CD4-positive, CD25-positive, alpha-beta regulatory T cell (primary cell): ENCODE data around the gene DYSF. TPM values are rescaled to one million over a fixed set of nuclear protein-coding genes. Genes with fewer than 3 reads are reported as not detected.

Experiments
- ATAC-seq, 2 donors: fragments of 150-1000 bp; cut with Tn5 transposase; one replicate each; pipeline ENCODE4 v1.10.0; 2021; ENCODE audit warnings: low read depth in 2 of 2, moderate number of reproducible peaks in 2 of 2, moderate library complexity in 1 of 2
- DNase-seq, 3 donors: peaks; one replicate each; pipeline versions ENCODE4 v3.0.0 to v3.0.0-alpha.2; 2012 to 2022; ENCODE audit warnings: mixed read lengths in 1 of 3
- H3K27ac ChIP-seq: one replicate; pipeline ENCODE4 v1.7.0; 2013; ENCODE audit warnings: mild to moderate bottlenecking, low read length; ENCODE audit not compliant: insufficient read depth, poor library complexity, severe bottlenecking
- H3K27me3 ChIP-seq: one replicate; pipeline ENCODE4 v1.7.0; 2013; ENCODE audit warnings: low read length; ENCODE audit not compliant: control insufficient read depth, insufficient read depth
- H3K36me3 ChIP-seq: one replicate; pipeline ENCODE4 v1.7.0; 2013; ENCODE audit warnings: mild to moderate bottlenecking, low read length, moderate library complexity; ENCODE audit not compliant: control insufficient read depth, insufficient read depth
- H3K4me1 ChIP-seq: 2 replicates; pipeline ENCODE4 v1.7.0; 2013; ENCODE audit warnings: mild to moderate bottlenecking, low read length; ENCODE audit not compliant: insufficient read depth, control insufficient read depth, poor library complexity, severe bottlenecking
- H3K4me3 ChIP-seq: one replicate; pipeline ENCODE4 v1.7.0; 2013; ENCODE audit warnings: low read depth, mild to moderate bottlenecking, low read length, moderate library complexity
- H3K9me3 ChIP-seq, 2 experiments: 1 replicate in 1 of 2; 2 replicates in 1 of 2; pipeline ENCODE4 v1.7.0; 2013; ENCODE audit warnings: low read length in 2 of 2, mild to moderate bottlenecking in 1 of 2, moderate library complexity in 1 of 2; ENCODE audit not compliant: control insufficient read depth in 2 of 2
- H3K27ac Mint-ChIP-seq, 3 donors: one replicate each; pipeline ENCODE4 v1.8.0; 2020 to 2022; ENCODE audit warnings: mild to moderate bottlenecking in 3 of 3, mixed read lengths in 3 of 3, moderate library complexity in 2 of 3
- H3K27me3 Mint-ChIP-seq: one replicate; pipeline ENCODE4 v1.8.0; 2022; ENCODE audit warnings: mild to moderate bottlenecking, mixed read lengths
- H3K36me3 Mint-ChIP-seq: one replicate; pipeline ENCODE4 v1.8.0; 2020; ENCODE audit warnings: mixed read lengths
- H3K4me1 Mint-ChIP-seq, 4 donors: one replicate each; pipeline ENCODE4 v1.8.0; 2020 to 2022; ENCODE audit warnings: mixed read lengths in 4 of 4, mild to moderate bottlenecking in 1 of 4
- H3K4me3 Mint-ChIP-seq, 4 donors: one replicate each; pipeline ENCODE4 v1.8.0; 2020 to 2022; ENCODE audit warnings: mild to moderate bottlenecking in 4 of 4, mixed read lengths in 4 of 4, moderate library complexity in 3 of 4
- H3K9me3 Mint-ChIP-seq, 7 donors: one replicate each; pipeline ENCODE4 v1.8.0; 2020 to 2022; ENCODE audit warnings: mixed read lengths in 7 of 7, mild to moderate bottlenecking in 3 of 7, moderate library complexity in 2 of 7
- polyA plus RNA-seq, 4 donors: library from polyadenylated mRNA; unstranded; fragments of 300-500 nt; fragmentation: Illumina TruSeq; gene quantifications; one replicate each; pipeline ENCODE4 v1.2.3, GENCODE V29; 2021
- total RNA-seq: library from RNA; stranded (reverse); gene quantifications from one replicate; pipeline ENCODE4 v1.2.3, GENCODE V29; 2022

The DYSF gene
- total and polyA plus RNA-seq, 5 donors from 2014 or later = 0.10 to 0.13 TPM; not detected in 3

- Histone ChIP-seq H3K27ac (no peak overlapping the region), H3K4me3 (no peak overlapping the region), H3K27me3 (no peaks in the 10 kb centered on the region), H3K36me3 (no peaks in the 10 kb centered on the region), H3K9me3 (no peaks in the 10 kb centered on the region), H3K4me1 (no peaks in the 10 kb centered on the region)
- no peaks in the 10 kb centered on the region for H3K4me1 Mint-ChIP-seq
- DNase-seq (no peak), ATAC-seq (no peak)
- H3K27me3 Mint-ChIP-seq = peaks cover 4% of the 10 kb centered on the region
- no peak overlapping the region for H3K27ac Mint-ChIP-seq
- peak overlapping the region in 1 of 4 donors; percentile 38 for H3K4me3 Mint-ChIP-seq
- peaks cover 3% of the 10 kb centered on the region for H3K36me3 Mint-ChIP-seq
- H3K9me3 Mint-ChIP-seq = no peaks in the 10 kb centered on the region
Measured at GRCh38 chr2:71699428-71699827, 246.1 kb downstream of the DYSF start.

- Mint-ChIP-seq H3K27me3 (no peaks in the 10 kb centered on the region), H3K36me3 (no peaks in the 10 kb centered on the region), H3K27ac (no peak overlapping the region), H3K9me3 (no peaks in the 10 kb centered on the region), H3K4me3 (no peak overlapping the region), H3K4me1 (no peaks in the 10 kb centered on the region)
- Histone ChIP-seq H3K4me3 (no peak overlapping the region), H3K9me3 (no peaks in the 10 kb centered on the region), H3K27ac (no peak overlapping the region), H3K4me1 (no peaks in the 10 kb centered on the region), H3K27me3 (no peaks in the 10 kb centered on the region), H3K36me3 (no peaks in the 10 kb centered on the region)
- ATAC-seq (no peak), DNase-seq (no peak)
Measured at GRCh38 chr2:71700041-71700657, 246.8 kb downstream of the DYSF start.

GRCh38 chr2:71700658-71701397 lies 247.5 kb downstream of the DYSF start:
- Histone ChIP-seq H3K27me3 (no peaks in the 10 kb centered on the region), H3K9me3 (no peaks in the 10 kb centered on the region), H3K4me3 (no peak overlapping the region), H3K4me1 (no peaks in the 10 kb centered on the region), H3K36me3 (no peaks in the 10 kb centered on the region), H3K27ac (no peak overlapping the region)
- Mint-ChIP-seq H3K27me3 (no peaks in the 10 kb centered on the region), H3K4me3 (no peak overlapping the region), H3K9me3 (no peaks in the 10 kb centered on the region), H3K27ac (no peak overlapping the region), H3K36me3 (no peaks in the 10 kb centered on the region), H3K4me1 (no peaks in the 10 kb centered on the region)
- DNase-seq (no peak), ATAC-seq (no peak)

GRCh38 chr2:71702071-71702970 lies 249.0 kb downstream of the DYSF start:
- Mint-ChIP-seq H3K4me3 (no peak overlapping the region), H3K27me3 (no peaks in the 10 kb centered on the region), H3K4me1 (no peaks in the 10 kb centered on the region), H3K9me3 (no peaks in the 10 kb centered on the region), H3K36me3 (no peaks in the 10 kb centered on the region), H3K27ac (no peak overlapping the region)
- Histone ChIP-seq H3K4me1 (no peaks in the 10 kb centered on the region), H3K27ac (no peak overlapping the region), H3K9me3 (no peaks in the 10 kb centered on the region), H3K36me3 (no peaks in the 10 kb centered on the region), H3K27me3 (no peaks in the 10 kb centered on the region), H3K4me3 (no peak overlapping the region)
- no peak for DNase-seq
- no peak for ATAC-seq

GRCh38 chr2:71702971-71703898 lies 249.9 kb downstream of the DYSF start:
- no peak for DNase-seq
- Histone ChIP-seq H3K4me1 (no peaks in the 10 kb centered on the region), H3K27me3 (no peaks in the 10 kb centered on the region), H3K9me3 (no peaks in the 10 kb centered on the region), H3K36me3 (no peaks in the 10 kb centered on the region), H3K27ac (no peak overlapping the region), H3K4me3 (no peak overlapping the region)
- Mint-ChIP-seq H3K36me3 (no peaks in the 10 kb centered on the region), H3K4me1 (no peaks in the 10 kb centered on the region), H3K9me3 (no peaks in the 10 kb centered on the region), H3K27ac (no peak overlapping the region), H3K27me3 (no peaks in the 10 kb centered on the region), H3K4me3 (no peak overlapping the region)
- ATAC-seq = no peak

GRCh38 chr2:71704131-71704561 lies 250.8 kb downstream of the DYSF start:
- H3K4me3 ChIP-seq = no peak overlapping the region
- H3K36me3 ChIP-seq = no peaks in the 10 kb centered on the region
- no peaks in the 10 kb centered on the region for H3K27me3 Mint-ChIP-seq
- DNase-seq (no peak), ATAC-seq (no peak)
- H3K9me3 Mint-ChIP-seq = no peaks in the 10 kb centered on the region
- H3K27ac Mint-ChIP-seq = no peak overlapping the region
- no peaks in the 10 kb centered on the region for H3K4me1 Mint-ChIP-seq
- no peak overlapping the region for H3K4me3 Mint-ChIP-seq
- H3K4me1 ChIP-seq = no peaks in the 10 kb centered on the region
- no peaks in the 10 kb centered on the region for H3K36me3 Mint-ChIP-seq
- H3K27me3 ChIP-seq = no peaks in the 10 kb centered on the region
- no peaks in the 10 kb centered on the region for H3K9me3 ChIP-seq
- H3K27ac ChIP-seq = no peak overlapping the region

GRCh38 chr2:71704688-71705087 lies 251.3 kb downstream of the DYSF start:
- H3K27me3 Mint-ChIP-seq = no peaks in the 10 kb centered on the region

More at GRCh38 chr2:71704688-71705087, 251.3 kb downstream of the DYSF start:
- Mint-ChIP-seq H3K4me3 (no peak overlapping the region), H3K36me3 (no peaks in the 10 kb centered on the region), H3K4me1 (no peaks in the 10 kb centered on the region), H3K27ac (no peak overlapping the region), H3K9me3 (no peaks in the 10 kb centered on the region)
- Histone ChIP-seq H3K36me3 (no peaks in the 10 kb centered on the region), H3K4me3 (no peak overlapping the region), H3K9me3 (no peaks in the 10 kb centered on the region), H3K27ac (no peak overlapping the region), H3K4me1 (no peaks in the 10 kb centered on the region), H3K27me3 (no peaks in the 10 kb centered on the region)
- DNase-seq (no peak), ATAC-seq (no peak)
